ENCODE results near the gene USP17L11.
"Not testable (repeated sequence)": the region's sequence is repeated elsewhere in the genome, so short reads cannot be mapped to it uniquely, and the experiment has no call there.

DNA sequence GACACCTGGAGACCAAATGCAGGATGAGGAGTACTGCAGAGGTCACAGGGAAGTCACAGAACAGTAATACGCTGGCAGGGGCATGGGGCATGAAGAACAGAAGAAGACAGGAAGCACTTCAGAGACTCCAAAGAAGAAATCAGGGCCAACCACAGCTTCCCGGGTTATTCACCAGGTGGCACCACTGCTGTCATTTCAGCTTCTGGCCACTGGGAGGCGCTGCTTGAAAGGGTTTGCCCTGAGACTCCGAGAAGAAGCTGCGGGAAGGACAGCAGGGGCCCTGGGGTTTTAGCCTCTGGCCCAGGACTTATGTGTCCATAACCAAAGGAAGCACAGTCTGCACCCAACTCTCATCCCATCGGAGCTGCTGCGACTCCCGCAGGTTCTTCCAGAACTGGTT is 49.2 kb upstream of the USP17L11 start:
- not testable (repeated sequence) for TF ChIP-seq RCOR1 (IDR thresholded peaks at IDR 0.05; ENCODE audit: low read depth, low read length); POLR2A (IDR thresholded peaks at IDR 0.05; ENCODE audit: low read length); KDM1A (IDR thresholded peaks at IDR 0.05; ENCODE audit: low read depth); EP300 (IDR thresholded peaks at IDR 0.05); RAD21 (conservative IDR thresholded peaks at IDR 0.05 in 1 of 2, IDR thresholded peaks at IDR 0.05 in 1 of 2); RARB (CRISPR knock-in tag; IDR thresholded peaks at IDR 0.05)
- TF ChIP-seq, protein P1, sequence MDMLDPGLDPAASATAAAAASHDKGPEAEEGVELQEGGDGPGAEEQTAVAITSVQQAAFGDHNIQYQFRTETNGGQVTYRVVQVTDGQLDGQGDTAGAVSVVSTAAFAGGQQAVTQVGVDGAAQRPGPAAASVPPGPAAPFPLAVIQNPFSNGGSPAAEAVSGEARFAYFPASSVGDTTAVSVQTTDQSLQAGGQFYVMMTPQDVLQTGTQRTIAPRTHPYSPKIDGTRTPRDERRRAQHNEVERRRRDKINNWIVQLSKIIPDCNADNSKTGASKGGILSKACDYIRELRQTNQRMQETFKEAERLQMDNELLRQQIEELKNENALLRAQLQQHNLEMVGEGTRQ (IDR thresholded peaks at IDR 0.05): not testable (repeated sequence)
- TF ChIP-seq, protein P2, sequence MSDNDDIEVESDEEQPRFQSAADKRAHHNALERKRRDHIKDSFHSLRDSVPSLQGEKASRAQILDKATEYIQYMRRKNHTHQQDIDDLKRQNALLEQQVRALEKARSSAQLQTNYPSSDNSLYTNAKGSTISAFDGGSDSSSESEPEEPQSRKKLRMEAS (IDR thresholded peaks at IDR 0.05): not testable (repeated sequence)
- TF ChIP-seq, protein P3, sequence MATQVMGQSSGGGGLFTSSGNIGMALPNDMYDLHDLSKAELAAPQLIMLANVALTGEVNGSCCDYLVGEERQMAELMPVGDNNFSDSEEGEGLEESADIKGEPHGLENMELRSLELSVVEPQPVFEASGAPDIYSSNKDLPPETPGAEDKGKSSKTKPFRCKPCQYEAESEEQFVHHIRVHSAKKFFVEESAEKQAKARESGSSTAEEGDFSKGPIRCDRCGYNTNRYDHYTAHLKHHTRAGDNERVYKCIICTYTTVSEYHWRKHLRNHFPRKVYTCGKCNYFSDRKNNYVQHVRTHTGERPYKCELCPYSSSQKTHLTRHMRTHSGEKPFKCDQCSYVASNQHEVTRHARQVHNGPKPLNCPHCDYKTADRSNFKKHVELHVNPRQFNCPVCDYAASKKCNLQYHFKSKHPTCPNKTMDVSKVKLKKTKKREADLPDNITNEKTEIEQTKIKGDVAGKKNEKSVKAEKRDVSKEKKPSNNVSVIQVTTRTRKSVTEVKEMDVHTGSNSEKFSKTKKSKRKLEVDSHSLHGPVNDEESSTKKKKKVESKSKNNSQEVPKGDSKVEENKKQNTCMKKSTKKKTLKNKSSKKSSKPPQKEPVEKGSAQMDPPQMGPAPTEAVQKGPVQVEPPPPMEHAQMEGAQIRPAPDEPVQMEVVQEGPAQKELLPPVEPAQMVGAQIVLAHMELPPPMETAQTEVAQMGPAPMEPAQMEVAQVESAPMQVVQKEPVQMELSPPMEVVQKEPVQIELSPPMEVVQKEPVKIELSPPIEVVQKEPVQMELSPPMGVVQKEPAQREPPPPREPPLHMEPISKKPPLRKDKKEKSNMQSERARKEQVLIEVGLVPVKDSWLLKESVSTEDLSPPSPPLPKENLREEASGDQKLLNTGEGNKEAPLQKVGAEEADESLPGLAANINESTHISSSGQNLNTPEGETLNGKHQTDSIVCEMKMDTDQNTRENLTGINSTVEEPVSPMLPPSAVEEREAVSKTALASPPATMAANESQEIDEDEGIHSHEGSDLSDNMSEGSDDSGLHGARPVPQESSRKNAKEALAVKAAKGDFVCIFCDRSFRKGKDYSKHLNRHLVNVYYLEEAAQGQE (IDR thresholded peaks at IDR 0.05): not testable (repeated sequence)
